MG63 (cell line): ENCODE data around the gene KDELR1. TPM values are rescaled to one million over a fixed set of nuclear protein-coding genes. Genes with fewer than 3 reads are reported as not detected.
"Not testable (repeated sequence)": the region's sequence is repeated elsewhere in the genome, so short reads cannot be mapped to it uniquely, and the experiment has no call there.

Experiments used
- DNase-seq: peaks from one replicate; pipeline ENCODE4 v3.0.0-alpha.2; 2020
- H3K27me3 ChIP-seq: fragments of 250-450 bp; sonication (Bioruptor Pico); 2 replicates; pipeline ENCODE4 v1.5.1; 2020; ENCODE audit warnings: mild to moderate bottlenecking, moderate library complexity
- H3K36me3 ChIP-seq: fragments of 250-450 bp; sonication (Bioruptor Pico); 2 replicates; pipeline ENCODE4 v1.5.1; 2020; ENCODE audit warnings: mild to moderate bottlenecking, moderate library complexity
- H3K4me3 ChIP-seq: fragments of 250-450 bp; sonication (Bioruptor Pico); 2 replicates; pipeline ENCODE4 v1.5.1; 2020; ENCODE audit warnings: mild to moderate bottlenecking, moderate library complexity
- H3K9me3 ChIP-seq: fragments of 250-450 bp; sonication (Bioruptor Pico); 2 replicates; pipeline ENCODE4 v1.5.1; 2020; ENCODE audit warnings: mild to moderate bottlenecking, moderate library complexity
- total RNA-seq: library from RNA; depleted of rRNA; stranded (reverse); fragments of >200 nt; shearing (Covaris generic); gene quantifications from 2 replicates; pipeline ENCODE4 v1.2.3, GENCODE V29; 2014; ENCODE audit warnings: low replicate concordance

KDELR1 gene
- total RNA-seq, 1 experiment from 2014 or later, result 103 TPM

- no peak for DNase-seq
- Histone ChIP-seq H3K27me3 (peaks cover 9% of the 10 kb centered on the region), H3K9me3 (0 out of 2 replicates have a peak, but pooled peaks cover 2% of the 10 kb centered on the region), H3K4me3 (no peak overlapping the region), H3K36me3 (no peaks in the 10 kb centered on the region; the same call in 1 of the 2 replicates)
These were observed 9.9 kb upstream of the KDELR1 start for GRCh38 chr19:48401287-48401686.

GRCh38 chr19:48400018-48400742 is 8.8 kb upstream of the KDELR1 start:
- DNase-seq, result peak; percentile 63
- Histone ChIP-seq H3K4me3 (no peak overlapping the region), H3K36me3 (no peaks in the 10 kb centered on the region; the same call in 1 of the 2 replicates), H3K27me3 (peaks cover 17% of the 10 kb centered on the region), H3K9me3 (no peaks in the 10 kb centered on the region)

GRCh38 chr19:48398375-48399235 is 7.3 kb upstream of the KDELR1 start:
- H3K36me3 ChIP-seq, result no peaks in the 10 kb centered on the region
- H3K9me3 ChIP-seq, result no peaks in the 10 kb centered on the region
- DNase-seq, result peak; percentile 87
- H3K27me3 ChIP-seq, result peaks cover 30% of the 10 kb centered on the region
- H3K4me3 ChIP-seq, result peak overlapping the region; percentile 48

GRCh38 chr19:48398102-48398374 is 6.7 kb upstream of the KDELR1 start:
- no peaks in the 10 kb centered on the region for H3K36me3 ChIP-seq
- peaks cover 33% of the 10 kb centered on the region for H3K27me3 ChIP-seq
- peak overlapping the region; percentile 48 for H3K4me3 ChIP-seq
- no peak for DNase-seq
- no peaks in the 10 kb centered on the region for H3K9me3 ChIP-seq

GRCh38 chr19:48397263-48398101 is 6.1 kb upstream of the KDELR1 start:
- Histone ChIP-seq H3K9me3 (no peaks in the 10 kb centered on the region), H3K27me3 (peaks cover 33% of the 10 kb centered on the region), H3K4me3 (peak overlapping the region; percentile 48), H3K36me3 (no peaks in the 10 kb centered on the region)
- no peak for DNase-seq

GRCh38 chr19:48396824-48397176 is 5.4 kb upstream of the KDELR1 start:
- no peaks in the 10 kb centered on the region for H3K9me3 ChIP-seq
- H3K36me3 ChIP-seq, result no peaks in the 10 kb centered on the region
- peaks cover 33% of the 10 kb centered on the region for H3K27me3 ChIP-seq
- no peak overlapping the region for H3K4me3 ChIP-seq
- DNase-seq, result no peak

GRCh38 chr19:48396016-48396823 is 4.9 kb upstream of the KDELR1 start:
- no peak for DNase-seq
- peaks cover 33% of the 10 kb centered on the region for H3K27me3 ChIP-seq
- no peak overlapping the region for H3K4me3 ChIP-seq

GRCh38 chr19:48395499-48395898 is 4.1 kb upstream of the KDELR1 start:
- H3K9me3 ChIP-seq, result no peaks in the 10 kb centered on the region
- no peak overlapping the region for H3K4me3 ChIP-seq
- DNase-seq, result no peak
- peaks cover 7% of the 10 kb centered on the region for H3K36me3 ChIP-seq
- H3K27me3 ChIP-seq, result peaks cover 33% of the 10 kb centered on the region

More at GRCh38 chr19:48396016-48396823, 4.9 kb upstream of the KDELR1 start:
- Histone ChIP-seq H3K9me3 (no peaks in the 10 kb centered on the region), H3K36me3 (peaks cover under 1% of the 10 kb centered on the region; the same call in 1 of the 2 replicates)

GRCh38 chr19:48395170-48395455 is 3.8 kb upstream of the KDELR1 start:
- H3K4me3 ChIP-seq, result no peak overlapping the region
- no peaks in the 10 kb centered on the region for H3K9me3 ChIP-seq
- H3K36me3 ChIP-seq, result peaks cover 8% of the 10 kb centered on the region
- no peak for DNase-seq
- H3K27me3 ChIP-seq, result peaks cover 33% of the 10 kb centered on the region

- H3K4me3 ChIP-seq, result no peak overlapping the region
- DNase-seq, result no peak
- H3K36me3 ChIP-seq, result peaks cover 8% of the 10 kb centered on the region
- H3K27me3 ChIP-seq, result peaks cover 33% of the 10 kb centered on the region
- no peaks in the 10 kb centered on the region for H3K9me3 ChIP-seq
These were observed 3.2 kb upstream of the KDELR1 start for GRCh38 chr19:48394331-48395169.

GRCh38 chr19:48393559-48394330 is 2.4 kb upstream of the KDELR1 start, which contains the start of gene GRIN2D:
TSS of gene GRIN2D (plus strand) at chr19:48393668. CDS start at chr19:48398393, 4,725 bp downstream.
- Histone ChIP-seq H3K4me3 (no peak within 1 kb of the TSS), H3K36me3 (peaks cover 16% of the 10 kb centered on the region), H3K27me3 (peaks cover 33% of the 10 kb centered on the region), H3K9me3 (no peaks in the 10 kb centered on the region)
- no peak for DNase-seq

GRCh38 chr19:48392860-48393558 is 1.7 kb upstream of the KDELR1 start:
- Histone ChIP-seq H3K4me3 (no peak overlapping the region), H3K36me3 (peaks cover 24% of the 10 kb centered on the region), H3K9me3 (no peaks in the 10 kb centered on the region), H3K27me3 (peaks cover 33% of the 10 kb centered on the region)
- DNase-seq, result no peak

GRCh38 chr19:48392006-48392344 is 624 bp upstream of the KDELR1 start:
- H3K27me3 ChIP-seq, result peaks cover 25% of the 10 kb centered on the region
- DNase-seq, H3K4me3 ChIP-seq, H3K9me3 ChIP-seq: not testable (repeated sequence)
- H3K36me3 ChIP-seq, result peaks cover 34% of the 10 kb centered on the region
